NT2/D1 (cell line): ENCODE results near the gene SDC4.
A peak's percentile ranks its signal among the peaks of the same experiment; 100 is the strongest.

ENCODE experiments used
- DNase-seq: peaks from one replicate; pipeline ENCODE4 v3.0.0-alpha.2; 2011; ENCODE audit warnings: low read depth, low spot score
- H3K27me3 ChIP-seq: 2 replicates; pipeline ENCODE4 v1.6.0; 2011; ENCODE audit warnings: mild to moderate bottlenecking; ENCODE audit not compliant: insufficient read length, insufficient read depth
- H3K36me3 ChIP-seq: 2 replicates; pipeline ENCODE4 v1.6.1; 2011; ENCODE audit warnings: mild to moderate bottlenecking, low read length, mixed read lengths; ENCODE audit not compliant: insufficient read depth, insufficient read length
- H3K4me1 ChIP-seq: 2 replicates; pipeline ENCODE4 v1.5.1; 2011; ENCODE audit not compliant: insufficient read depth, insufficient read length
- H3K4me3 ChIP-seq: 2 replicates; pipeline ENCODE4 v1.5.1; 2011; ENCODE audit warnings: low read depth; ENCODE audit not compliant: insufficient read length
- H3K9ac ChIP-seq: 2 replicates; pipeline ENCODE4 v1.6.0; 2011; ENCODE audit warnings: low read depth; ENCODE audit not compliant: insufficient read length
- H3K9me3 ChIP-seq: 2 replicates; pipeline ENCODE4 v1.5.1; 2011; ENCODE audit warnings: mild to moderate bottlenecking, low read length; ENCODE audit not compliant: insufficient read depth
- SUZ12 ChIP-seq: IDR thresholded peaks from 2 replicates; pipeline ENCODE4 v1.6.1; 2011; ENCODE audit not compliant: insufficient read length, insufficient read depth; ENCODE audit errors: extremely low read depth
- YY1 ChIP-seq: IDR thresholded peaks from 2 replicates; pipeline ENCODE4 v1.6.1; 2011; ENCODE audit not compliant: insufficient read length, insufficient read depth
- ZNF274 ChIP-seq: IDR thresholded peaks from 2 replicates; pipeline ENCODE4 v1.6.1; 2011; ENCODE audit warnings: mild to moderate bottlenecking, low read depth, low read length

The SDC4 gene

GRCh38 chr20:45316150-45317080 lies 31.8 kb downstream of the SDC4 start:
- H3K4me1 ChIP-seq, result peaks cover 5% of the 10 kb centered on the region
- H3K4me3 ChIP-seq, result no peak overlapping the region
- H3K9ac ChIP-seq, result no peak overlapping the region
- no peak for TF ChIP-seq YY1
- no peak for TF ChIP-seq ZNF274
- TF ChIP-seq SUZ12, result no peak
- H3K9me3 ChIP-seq, result no peaks in the 10 kb centered on the region
- H3K36me3 ChIP-seq, result no peaks in the 10 kb centered on the region
- peaks cover 7% of the 10 kb centered on the region for H3K27me3 ChIP-seq
- DNase-seq, result no peak

- H3K27me3 ChIP-seq, result peaks cover 12% of the 10 kb centered on the region
- no peaks in the 10 kb centered on the region for H3K36me3 ChIP-seq
- TF ChIP-seq ZNF274, result no peak
- no peak for TF ChIP-seq SUZ12
- TF ChIP-seq YY1, result no peak
- no peaks in the 10 kb centered on the region for H3K9me3 ChIP-seq
- H3K4me1 ChIP-seq, result peaks cover 5% of the 10 kb centered on the region
- no peak overlapping the region for H3K4me3 ChIP-seq
- no peak overlapping the region for H3K9ac ChIP-seq
- no peak for DNase-seq
Measured at GRCh38 chr20:45315672-45316071, 32.6 kb downstream of the SDC4 start.

- H3K27me3 ChIP-seq, result peaks cover 12% of the 10 kb centered on the region
- H3K9me3 ChIP-seq, result no peaks in the 10 kb centered on the region
- H3K4me1 ChIP-seq, result peaks cover 5% of the 10 kb centered on the region
- TF ChIP-seq YY1 (no peak), SUZ12 (no peak)
- no peaks in the 10 kb centered on the region for H3K36me3 ChIP-seq
- H3K4me3 ChIP-seq, result no peak overlapping the region
- DNase-seq, result no peak
- no peak overlapping the region for H3K9ac ChIP-seq
Measured at GRCh38 chr20:45313943-45314342, 34.3 kb downstream of the SDC4 start.

- no peak overlapping the region for H3K9ac ChIP-seq
- no peak overlapping the region for H3K4me3 ChIP-seq
- no peaks in the 10 kb centered on the region for H3K9me3 ChIP-seq
- H3K36me3 ChIP-seq, result no peaks in the 10 kb centered on the region
- DNase-seq, result no peak
- TF ChIP-seq ZNF274 (no peak), SUZ12 (no peak), YY1 (no peak)
- peaks cover 12% of the 10 kb centered on the region for H3K27me3 ChIP-seq
- H3K4me1 ChIP-seq, result peaks cover 11% of the 10 kb centered on the region
Measured at GRCh38 chr20:45313065-45313695, 35.0 kb downstream of the SDC4 start.

GRCh38 chr20:45312241-45312640 lies 36.0 kb downstream of the SDC4 start:
- no peak overlapping the region for H3K4me3 ChIP-seq
- TF ChIP-seq SUZ12, result no peak
- TF ChIP-seq ZNF274, result no peak
- no peak for TF ChIP-seq YY1
- peaks cover 16% of the 10 kb centered on the region for H3K4me1 ChIP-seq
- no peaks in the 10 kb centered on the region for H3K9me3 ChIP-seq
- H3K36me3 ChIP-seq, result no peaks in the 10 kb centered on the region
- H3K9ac ChIP-seq, result peak overlapping the region; percentile 47
- H3K27me3 ChIP-seq, result peaks cover 12% of the 10 kb centered on the region
- no peak for DNase-seq

- H3K27me3 ChIP-seq, result peaks cover 12% of the 10 kb centered on the region
- H3K4me3 ChIP-seq, result no peak overlapping the region
- H3K36me3 ChIP-seq, result no peaks in the 10 kb centered on the region
- peak overlapping the region; percentile 47 for H3K9ac ChIP-seq
- H3K9me3 ChIP-seq, result no peaks in the 10 kb centered on the region
- H3K4me1 ChIP-seq, result peaks cover 16% of the 10 kb centered on the region
- TF ChIP-seq YY1, result no peak
- no peak for TF ChIP-seq SUZ12
- no peak for TF ChIP-seq ZNF274
- peak; percentile 71 for DNase-seq
Measured at GRCh38 chr20:45311589-45312211, 36.5 kb downstream of the SDC4 start.

GRCh38 chr20:45309075-45309474 lies 39.1 kb downstream of the SDC4 start:
- no peaks in the 10 kb centered on the region; the same call in 1 of the 2 replicates for H3K9me3 ChIP-seq
- no peak overlapping the region for H3K9ac ChIP-seq
- no peak for DNase-seq
- H3K4me1 ChIP-seq, result peaks cover 16% of the 10 kb centered on the region
- peaks cover 12% of the 10 kb centered on the region for H3K27me3 ChIP-seq
- H3K36me3 ChIP-seq, result no peaks in the 10 kb centered on the region
- TF ChIP-seq SUZ12, result no peak
- TF ChIP-seq ZNF274, result no peak
- TF ChIP-seq YY1, result no peak
- H3K4me3 ChIP-seq, result no peak overlapping the region
